KMS-11 (cell line): ENCODE data around the gene CAMK1.

Experiments
- H2AFZ ChIP-seq: fragments of 200-600 bp; sonication (generic); 2 replicates; pipeline ENCODE4 v1.6.1; 2016; ENCODE audit warnings: antibody characterized with exemption, mixed run types, low read depth
- H3K27ac ChIP-seq: fragments of 200-600 bp; sonication (generic); 2 replicates; pipeline ENCODE4 v1.6.1; 2016; ENCODE audit warnings: mild to moderate bottlenecking, mixed run types
- H3K27me3 ChIP-seq: fragments of 200-600 bp; sonication (generic); 2 replicates; pipeline ENCODE4 v1.6.1; 2017; ENCODE audit warnings: mild to moderate bottlenecking, low read depth, mixed run types, moderate library complexity; ENCODE audit not compliant: insufficient read depth
- H3K36me3 ChIP-seq: fragments of 200-600 bp; sonication (generic); 2 replicates; pipeline ENCODE4 v1.6.1; 2017; ENCODE audit warnings: mild to moderate bottlenecking, mixed run types; ENCODE audit not compliant: insufficient read depth
- H3K4me1 ChIP-seq: fragments of 200-600 bp; sonication (generic); 2 replicates; pipeline ENCODE4 v1.6.1; 2016; ENCODE audit warnings: mild to moderate bottlenecking, low read depth, mixed run types; ENCODE audit not compliant: poor library complexity, severe bottlenecking
- H3K4me2 ChIP-seq: fragments of 200-600 bp; sonication (generic); 2 replicates; pipeline ENCODE4 v1.7.0; 2016; ENCODE audit warnings: mild to moderate bottlenecking, mixed run types
- H3K4me3 ChIP-seq: fragments of 200-600 bp; sonication (generic); IDR thresholded peaks from 2 replicates; pipeline ENCODE4 v1.6.1; 2017; ENCODE audit warnings: low read depth, low read length, mixed read lengths; ENCODE audit not compliant: insufficient read depth
- H3K79me2 ChIP-seq: fragments of 200-600 bp; sonication (generic); 2 replicates; pipeline ENCODE4 v1.6.1; 2016; ENCODE audit warnings: low read depth, mixed run types; ENCODE audit not compliant: insufficient read depth
- H3K9ac ChIP-seq: fragments of 200-600 bp; sonication (generic); 2 replicates; pipeline ENCODE4 v1.6.1; 2016; ENCODE audit warnings: mild to moderate bottlenecking, mixed run types
- H4K20me1 ChIP-seq: fragments of 200-600 bp; sonication (generic); 2 replicates; pipeline ENCODE4 v1.6.1; 2016; ENCODE audit warnings: mild to moderate bottlenecking, mixed run types; ENCODE audit not compliant: insufficient read depth
- TF ChIP-seq, protein P1 (sequence below): fragments of 200-600 bp; sonication (generic); conservative IDR thresholded peaks from 2 replicates; pipeline ENCODE4 v1.6.1; 2017; ENCODE audit warnings: low read depth, mild to moderate bottlenecking, antibody characterized with exemption, low read length, moderate library complexity, mixed read lengths

Gene CAMK1

DNA sequence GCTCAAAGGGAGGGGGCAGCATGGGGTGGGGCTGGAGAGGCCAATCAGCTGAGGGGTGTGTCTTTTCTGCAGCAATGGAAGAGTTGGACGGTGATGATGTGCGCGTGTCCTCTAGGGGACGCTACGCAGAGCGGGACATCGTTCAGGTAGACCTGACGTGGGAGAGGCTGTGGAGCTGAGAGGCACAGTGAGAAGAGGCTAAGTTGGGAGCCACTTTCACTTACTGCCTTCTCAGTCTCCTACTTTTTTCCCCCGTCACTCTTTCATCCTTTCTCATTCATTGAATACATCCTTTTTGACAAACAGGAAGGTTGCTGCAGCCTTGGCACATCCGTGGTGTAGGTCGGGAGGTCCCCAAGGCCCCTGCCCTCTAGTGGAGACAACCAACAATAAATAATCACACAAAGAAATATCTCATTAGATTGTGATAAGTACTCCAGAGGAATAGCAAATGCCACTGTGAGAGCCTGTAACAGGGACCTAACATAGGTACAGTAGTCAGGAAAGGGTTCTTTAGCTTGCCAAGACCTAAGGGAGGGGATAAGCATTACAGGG is 42.6 kb downstream of the CAMK1 start:
- Histone ChIP-seq H3K4me3 (no peak overlapping the region), H3K27ac (no peak overlapping the region), H3K9ac (no peak overlapping the region), H3K4me1 (no peaks in the 10 kb centered on the region), H4K20me1 (no peaks in the 10 kb centered on the region), H3K36me3 (no peaks in the 10 kb centered on the region), H3K4me2 (no peak overlapping the region), H2AFZ (no peak overlapping the region), H3K27me3 (no peaks in the 10 kb centered on the region), H3K79me2 (peaks cover 3% of the 10 kb centered on the region)
- TF ChIP-seq, protein P1, sequence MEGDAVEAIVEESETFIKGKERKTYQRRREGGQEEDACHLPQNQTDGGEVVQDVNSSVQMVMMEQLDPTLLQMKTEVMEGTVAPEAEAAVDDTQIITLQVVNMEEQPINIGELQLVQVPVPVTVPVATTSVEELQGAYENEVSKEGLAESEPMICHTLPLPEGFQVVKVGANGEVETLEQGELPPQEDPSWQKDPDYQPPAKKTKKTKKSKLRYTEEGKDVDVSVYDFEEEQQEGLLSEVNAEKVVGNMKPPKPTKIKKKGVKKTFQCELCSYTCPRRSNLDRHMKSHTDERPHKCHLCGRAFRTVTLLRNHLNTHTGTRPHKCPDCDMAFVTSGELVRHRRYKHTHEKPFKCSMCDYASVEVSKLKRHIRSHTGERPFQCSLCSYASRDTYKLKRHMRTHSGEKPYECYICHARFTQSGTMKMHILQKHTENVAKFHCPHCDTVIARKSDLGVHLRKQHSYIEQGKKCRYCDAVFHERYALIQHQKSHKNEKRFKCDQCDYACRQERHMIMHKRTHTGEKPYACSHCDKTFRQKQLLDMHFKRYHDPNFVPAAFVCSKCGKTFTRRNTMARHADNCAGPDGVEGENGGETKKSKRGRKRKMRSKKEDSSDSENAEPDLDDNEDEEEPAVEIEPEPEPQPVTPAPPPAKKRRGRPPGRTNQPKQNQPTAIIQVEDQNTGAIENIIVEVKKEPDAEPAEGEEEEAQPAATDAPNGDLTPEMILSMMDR: peak; percentile 73

DNA sequence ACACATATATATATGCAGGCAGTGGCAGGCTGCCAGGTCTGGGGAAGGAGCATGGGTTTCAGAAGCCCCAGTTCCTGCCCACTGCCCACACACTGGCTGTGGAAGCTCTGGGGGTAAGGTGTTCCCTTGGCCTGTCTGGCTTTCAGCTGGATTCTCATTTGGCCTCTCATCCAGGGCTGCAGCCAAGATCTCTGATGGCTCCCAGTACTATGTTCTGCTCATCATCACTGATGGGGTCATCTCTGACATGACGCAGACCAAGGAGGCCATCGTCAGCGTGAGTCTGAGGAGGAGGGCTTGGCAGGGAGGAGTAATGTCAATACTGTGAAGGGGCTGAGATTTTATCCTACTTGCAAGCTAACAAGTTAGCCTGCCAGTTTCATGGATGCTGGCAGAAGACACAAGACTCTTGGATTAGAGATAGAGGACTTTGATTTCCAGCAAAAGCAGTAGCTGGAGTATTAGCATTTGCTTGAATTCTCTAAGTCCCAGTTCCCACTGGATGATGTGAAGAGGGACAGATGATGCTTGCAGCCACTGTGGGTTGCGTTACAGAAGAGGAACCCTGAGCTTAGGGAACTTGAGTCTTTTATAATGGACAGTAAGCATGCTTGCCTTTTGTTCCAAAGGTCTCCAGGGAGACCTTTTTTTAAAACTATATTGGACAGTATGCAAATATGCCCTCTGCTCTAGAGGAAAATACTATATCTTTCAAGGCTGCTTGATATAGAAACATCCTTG is 43.8 kb downstream of the CAMK1 start:
- Histone ChIP-seq H3K4me2 (no peak overlapping the region), H3K4me1 (no peaks in the 10 kb centered on the region), H3K36me3 (no peaks in the 10 kb centered on the region), H4K20me1 (no peaks in the 10 kb centered on the region), H3K79me2 (no peaks in the 10 kb centered on the region), H3K27ac (no peak overlapping the region), H3K4me3 (no peak overlapping the region), H2AFZ (no peak overlapping the region), H3K27me3 (no peaks in the 10 kb centered on the region), H3K9ac (no peak overlapping the region)
- TF ChIP-seq, protein P1: no peak

DNA sequence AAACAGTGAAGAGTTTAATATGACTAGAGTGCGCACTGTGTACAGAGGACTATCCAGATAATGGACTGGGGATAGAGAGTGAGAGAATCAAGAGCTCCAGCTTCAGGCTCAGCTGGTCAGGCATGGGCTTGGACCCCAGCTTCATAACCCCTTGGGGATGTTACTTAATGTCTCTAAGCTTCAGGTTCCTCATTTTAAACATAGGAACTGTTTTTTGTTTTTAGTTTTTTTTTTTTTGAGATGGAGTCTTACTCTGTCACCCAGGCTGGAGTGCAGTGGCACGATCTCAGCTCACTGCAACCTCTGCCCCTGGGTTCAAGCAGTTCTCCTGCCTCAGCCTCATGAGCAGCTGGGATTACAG is 48.1 kb downstream of the CAMK1 start:
- H3K27me3 ChIP-seq: no peaks in the 10 kb centered on the region
- no peak overlapping the region for H2AFZ ChIP-seq
- H3K4me1 ChIP-seq: no peaks in the 10 kb centered on the region
- H3K36me3 ChIP-seq: no peaks in the 10 kb centered on the region
- H3K4me3 ChIP-seq: no peak overlapping the region
- TF ChIP-seq, protein P1: no peak
- H3K9ac ChIP-seq: no peak overlapping the region
- H3K79me2 ChIP-seq: no peaks in the 10 kb centered on the region
- no peak overlapping the region for H3K4me2 ChIP-seq
- no peaks in the 10 kb centered on the region for H4K20me1 ChIP-seq
- H3K27ac ChIP-seq: no peak overlapping the region

DNA sequence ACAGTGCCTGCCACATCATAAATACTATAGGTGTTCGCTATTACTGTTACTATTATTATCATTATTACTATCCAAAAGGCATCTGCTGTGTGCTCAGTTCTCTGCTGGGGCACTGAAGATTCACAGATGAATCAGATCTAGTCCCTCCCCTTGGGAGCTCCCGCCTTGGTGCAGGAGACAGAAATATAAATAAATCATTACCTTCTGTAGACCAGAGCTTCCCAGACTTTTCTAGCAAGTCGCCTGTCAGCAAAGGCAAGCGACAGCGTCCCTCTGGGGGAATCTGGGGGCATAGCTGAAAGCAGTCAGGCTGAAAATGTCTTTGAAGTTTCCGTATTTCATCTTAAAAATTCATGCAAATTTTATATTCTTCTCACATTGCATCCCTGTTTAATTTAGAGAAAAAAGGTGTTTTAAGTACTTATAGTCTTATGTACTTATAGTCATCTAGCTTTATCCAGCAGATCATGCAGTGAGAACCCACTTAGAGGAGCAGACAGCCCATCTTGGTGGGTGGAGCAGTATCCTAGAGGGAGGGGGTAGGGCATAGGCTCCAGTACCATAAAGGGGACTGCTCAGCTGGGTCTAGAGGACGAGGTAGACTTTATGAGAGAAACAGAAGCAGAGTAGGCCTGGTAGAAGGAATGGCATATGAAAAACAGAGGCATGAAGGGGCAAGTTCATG is 48.6 kb downstream of the CAMK1 start:
- no peaks in the 10 kb centered on the region for H3K36me3 ChIP-seq
- H3K27me3 ChIP-seq: no peaks in the 10 kb centered on the region
- no peaks in the 10 kb centered on the region for H3K4me1 ChIP-seq
- H3K4me3 ChIP-seq: no peak overlapping the region
- H3K79me2 ChIP-seq: no peaks in the 10 kb centered on the region
- TF ChIP-seq, protein P1: no peak
- H3K27ac ChIP-seq: no peak overlapping the region
- H4K20me1 ChIP-seq: no peaks in the 10 kb centered on the region
- H3K4me2 ChIP-seq: no peak overlapping the region
- H2AFZ ChIP-seq: no peak overlapping the region
- no peak overlapping the region for H3K9ac ChIP-seq
